HepG2 (cell line): ENCODE data around the gene DNAJC28. TPM values are rescaled to one million over a fixed set of nuclear protein-coding genes. Genes with fewer than 3 reads are reported as not detected.

Experiments used
- ATAC-seq: fragments of 200-7000 bp; cut with Tn5 transposase; 3 replicates; pipeline ENCODE4 v1.9.1; 2020; ENCODE audit warnings: mild to moderate bottlenecking, moderate library complexity
- BruUV-seq: library from RNA; stranded (reverse); fragments of 400-500 nt; replicated peaks from 2 replicates; lab custom pipeline; 2021; lab: Mats Ljungman, UMichigan
- CTCF ChIA-PET: fragments of 300-600 bp; formaldehyde crosslinking; extraction: SDS; loops from one replicate; lab custom pipeline; 2021; ENCODE audit warnings: low total read pairs, inconsistent platforms, low intra/inter-chr PET ratio; lab: Yijun Ruan, JAX
- POLR2A ChIA-PET: fragments of 350-600 bp; sonication (Branson Sonifier 250); formaldehyde crosslinking; loops from one replicate; lab custom pipeline; 2020; ENCODE audit warnings: antibody characterized with exemption, inconsistent platforms; lab: Yijun Ruan, JAX
- DNase-seq: peaks from one replicate; pipeline ENCODE4 v3.0.0-alpha.2; 2015; ENCODE audit warnings: low spot score
- FAIRE-seq: peaks from 3 replicates; lab custom pipeline; 2011; peaks lifted over from hg19 to GRCh38; lab: Jason Lieb, UNC
- H2AFZ ChIP-seq: one replicate; pipeline ENCODE4 v1.6.1; 2011; ENCODE audit warnings: low read length, inconsistent platforms
- H3K27ac ChIP-seq: fragments of 300-600 bp; 3 replicates; pipeline ENCODE4 v1.8.0; 2011; ENCODE audit warnings: mixed run types, mild to moderate bottlenecking, mixed read lengths, low read length, inconsistent platforms; ENCODE audit not compliant: insufficient read depth; ENCODE audit errors: extremely low read length
- H3K27me3 ChIP-seq, 2 experiments: fragments of 200-600 bp in 1 of 2; 2 replicates in 1 of 2; 3 replicates in 1 of 2; pipeline versions ENCODE4 v1.6.0 to v1.8.0; 2011; ENCODE audit warnings: low read length in 2 of 2, mild to moderate bottlenecking in 2 of 2, moderate library complexity in 2 of 2, inconsistent platforms in 1 of 2; ENCODE audit not compliant: insufficient read depth in 2 of 2, control insufficient read depth in 1 of 2
- H3K36me3 ChIP-seq, 2 experiments: fragments of 200-600 bp in 1 of 2; replicated peaks in 1 of 2; 2 replicates in 1 of 2; 3 replicates in 1 of 2; pipeline versions ENCODE4 v1.5.1 to v1.8.0; 2011; ENCODE audit warnings: low read length in 2 of 2, inconsistent platforms in 1 of 2; ENCODE audit not compliant: insufficient read depth in 2 of 2, control insufficient read depth in 1 of 2
- H3K4me1 ChIP-seq: 2 replicates; pipeline ENCODE4 v1.5.1; 2012; ENCODE audit warnings: low read length, inconsistent platforms; ENCODE audit not compliant: insufficient read depth
- H3K4me2 ChIP-seq: 2 replicates; pipeline ENCODE4 v1.6.0; 2011; ENCODE audit warnings: low read depth, low read length, inconsistent platforms
- H3K4me3 ChIP-seq, 3 experiments: fragments of 200-600 bp in 1 of 3; sonication (generic), shearing (Covaris generic) in 1 of 3; replicated peaks in 1 of 3; 2 replicates each; pipeline ENCODE4 v1.5.1; 2011 to 2016; ENCODE audit warnings: low read length in 3 of 3, inconsistent platforms in 2 of 3, low read depth in 2 of 3, mild to moderate bottlenecking in 2 of 3, control low read depth in 1 of 3, mixed read lengths in 1 of 3; ENCODE audit not compliant: insufficient read depth in 1 of 3
- H3K79me2 ChIP-seq: one replicate; pipeline ENCODE4 v1.6.1; 2011; ENCODE audit warnings: low read length, inconsistent platforms; ENCODE audit not compliant: insufficient read depth
- H3K9ac ChIP-seq: 2 replicates; pipeline ENCODE4 v1.6.0; 2011; ENCODE audit warnings: mild to moderate bottlenecking, low read depth, low read length, inconsistent platforms; ENCODE audit not compliant: insufficient read depth
- H3K9me3 ChIP-seq: 2 replicates; pipeline ENCODE4 v1.5.1; 2012; ENCODE audit warnings: mild to moderate bottlenecking, low read length
- H4K20me1 ChIP-seq: 2 replicates; pipeline ENCODE4 v1.6.0; 2011; ENCODE audit warnings: inconsistent platforms, mild to moderate bottlenecking, low read length, moderate library complexity; ENCODE audit not compliant: insufficient read depth
- ATF7 ChIP-seq, 2 experiments: fragments of 450-650 bp in 1 of 2; sonication (generic) in 1 of 2; formaldehyde crosslinking in 1 of 2; IDR thresholded peaks; 2 replicates each; pipeline versions ENCODE4 v1.4.0 to v1.6.1; 2016 to 2020; ENCODE audit warnings: antibody characterized with exemption in 1 of 2, mild to moderate bottlenecking in 1 of 2, missing genetic modification reagents in 1 of 2
- ELF4 ChIP-seq: sonication (generic); formaldehyde crosslinking; IDR thresholded peaks from 2 replicates; pipeline ENCODE4 v1.5.0; 2020; ENCODE audit warnings: missing genetic modification reagents, mild to moderate bottlenecking, moderate library complexity, borderline replicate concordance
- HDAC2 ChIP-seq: sonication (generic); formaldehyde crosslinking; IDR thresholded peaks from 2 replicates; pipeline ENCODE4 v1.4.0; 2020; ENCODE audit warnings: missing genetic modification reagents
- HNRNPL ChIP-seq: fragments of 200-400 bp; formaldehyde crosslinking; IDR thresholded peaks from 2 replicates; pipeline ENCODE4 v1.6.1; 2017; ENCODE audit warnings: mild to moderate bottlenecking, low read depth, low read length
- JUN ChIP-seq: sonication (generic); formaldehyde crosslinking; IDR thresholded peaks from 2 replicates; pipeline ENCODE4 v1.4.0; 2020; ENCODE audit warnings: mild to moderate bottlenecking, missing genetic modification reagents
- RCOR2 ChIP-seq: IDR thresholded peaks from 2 replicates; pipeline ENCODE4 v1.6.1; 2016; ENCODE audit warnings: missing biosample characterization, missing genetic modification reagents
- REPIN1 ChIP-seq: sonication (generic); formaldehyde crosslinking; IDR thresholded peaks from 2 replicates; pipeline ENCODE4 v1.8.0; 2022; ENCODE audit warnings: missing genetic modification reagents, low read depth, mild to moderate bottlenecking, borderline replicate concordance
- SMAD1 ChIP-seq: sonication (generic); formaldehyde crosslinking; IDR thresholded peaks from 2 replicates; pipeline ENCODE4 v1.4.0; 2020; ENCODE audit warnings: missing genetic modification reagents, low read depth, mild to moderate bottlenecking, borderline replicate concordance
- THAP11 ChIP-seq: IDR thresholded peaks from 2 replicates; pipeline ENCODE4 v1.6.1; 2016; ENCODE audit warnings: missing biosample characterization, missing genetic modification reagents
- TRIM24 ChIP-seq: sonication (generic); formaldehyde crosslinking; IDR thresholded peaks from 2 replicates; pipeline ENCODE4 v1.8.0; 2022; ENCODE audit warnings: mild to moderate bottlenecking, missing genetic modification reagents
- U2AF2 ChIP-seq: fragments of 200-400 bp; formaldehyde crosslinking; IDR thresholded peaks from 2 replicates; pipeline ENCODE4 v1.6.1; 2017; ENCODE audit warnings: low read depth, mild to moderate bottlenecking, low read length
- ZNF121 ChIP-seq: sonication (generic); formaldehyde crosslinking; IDR thresholded peaks from 2 replicates; pipeline ENCODE4 v1.5.0; 2020; ENCODE audit warnings: mild to moderate bottlenecking, missing genetic modification reagents
- ZNF264 ChIP-seq: sonication (generic); formaldehyde crosslinking; IDR thresholded peaks from 2 replicates; pipeline ENCODE4 v1.4.0; 2020; ENCODE audit warnings: missing genetic modification reagents
- ZNF317 ChIP-seq: sonication (generic); formaldehyde crosslinking; IDR thresholded peaks from 2 replicates; pipeline ENCODE4 v1.5.0; 2020; ENCODE audit warnings: mild to moderate bottlenecking, missing genetic modification reagents
- WGBS: methylation state at CpG from one replicate; pipeline ENCODE4 v1.1.6; 2017; ENCODE audit warnings: low lambda C conversion rate; 5-methylcytosine and 5-hydroxymethylcytosine counted together
- in situ Hi-C: cut with HindIII; loops from 2 replicates; pipeline ENCODE4 v1.10.0; 2017; ENCODE audit warnings: low pct_unique_long_range_greater_than_20kb; ENCODE audit not compliant: extremely low pct_ligation_motif_present
- intact Hi-C: fragments of 100-400 bp; cut with micrococcal nuclease; formaldehyde crosslinking; loops from one replicate; pipeline ENCODE4 v1.10.0; 2022; ENCODE audit not compliant: unreplicated experiment
- polyA plus RNA-seq, 8 experiments: library from polyadenylated mRNA; depleted of rRNA in 3 of 8; stranded (reverse) in 7 of 8; unstranded in 1 of 8; fragments of >200 nt; fragmentation: Illumina TruSeq in 4 of 8; extraction: Trizol in 4 of 8; gene quantifications; 2 replicates each; pipeline versions ENCODE4 v1.2.1 to v1.2.3, GENCODE V29; 2011 to 2016; ENCODE audit warnings: low read depth in 4 of 8, missing spikeins in 1 of 8, mixed read lengths in 1 of 8; ENCODE audit not compliant: insufficient read depth in 1 of 8
- total RNA-seq, 5 experiments: library from RNA; depleted of rRNA; stranded (reverse); fragments of >200 nt; fragmentation: Illumina TruSeq; extraction: Trizol; gene quantifications; 2 replicates each; pipeline ENCODE4 v1.2.3, GENCODE V29; 2016; ENCODE audit warnings: low read depth in 1 of 5
- TF ChIP-seq, protein P1 (sequence below): sonication (generic); formaldehyde crosslinking; IDR thresholded peaks from 2 replicates; pipeline ENCODE4 v1.8.0; 2022; ENCODE audit warnings: mild to moderate bottlenecking, missing genetic modification reagents

Gene DNAJC28
- total and polyA plus RNA-seq, 2 of the 13 experiments (the other 11 are each of a cell fraction or from before 2014, with no cell fraction given): 1.5 to 3.3 TPM

DNA sequence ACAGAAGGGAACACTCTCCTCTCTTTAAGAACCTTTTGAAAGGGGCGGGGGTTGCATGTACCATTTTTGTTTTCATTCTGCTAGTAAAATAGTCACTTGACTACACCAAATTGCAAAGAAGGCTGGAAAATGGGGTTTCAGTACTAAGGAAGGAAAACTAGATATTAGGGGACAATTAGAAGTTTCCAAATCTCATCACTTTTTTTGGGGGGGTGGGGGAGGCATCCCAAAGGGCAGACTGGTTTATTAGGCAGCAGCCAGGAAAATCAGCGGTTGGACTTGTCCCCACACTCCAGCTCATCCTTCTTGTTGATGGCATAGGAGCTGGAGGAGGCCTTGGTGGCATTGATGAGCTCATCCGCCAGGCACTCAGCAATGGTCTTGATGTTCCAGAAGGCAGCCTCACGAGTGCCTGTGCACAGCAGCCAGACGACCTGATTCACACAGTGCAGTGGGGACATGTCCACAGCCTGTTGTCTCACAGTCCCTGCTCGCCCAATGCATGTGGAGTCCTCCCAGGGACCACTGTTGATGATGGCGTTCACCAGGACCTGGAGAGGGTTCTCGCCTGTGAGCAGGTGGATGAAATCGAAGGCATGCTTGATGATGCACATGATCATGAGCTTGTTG, 10.1 kb downstream of the DNAJC28 start:
- no peak for FAIRE-seq
- Histone ChIP-seq H2AFZ (no peak overlapping the region), H3K79me2 (peaks cover 13% of the 10 kb centered on the region), H3K4me3 (no peak overlapping the region), H4K20me1 (no peaks in the 10 kb centered on the region), H3K36me3 (no peaks in the 10 kb centered on the region), H3K4me2 (no peak overlapping the region), H3K27me3 (no peaks in the 10 kb centered on the region; a peak in 1 of 5 replicates), H3K4me1 (peaks cover 25% of the 10 kb centered on the region), H3K27ac (no peak overlapping the region), H3K9ac (no peak overlapping the region), H3K9me3 (no peaks in the 10 kb centered on the region)
- TF ChIP-seq TRIM24 (0 out of 2 replicates have a peak, but pooled peaks have one; percentile 29), RCOR2 (CRISPR knock-in tag) (no peak)
- 81% methylated on average over 5 of the region's 9 CpGs for WGBS
- in situ Hi-C loops: no loop called here
- CTCF ChIA-PET: no interaction called here
- no peak for DNase-seq
- no peak for ATAC-seq
- BruUV-seq: no TSS peak
- intact Hi-C loops: no loop called here
- POLR2A ChIA-PET: interaction anchor here (1.0 to 3.6 kb wide), 3 partner anchors 10 to 197 kb away, joined by 3 to 96 read pairs (median 8); partner anchors contain the start of gene DNAJC28

DNA sequence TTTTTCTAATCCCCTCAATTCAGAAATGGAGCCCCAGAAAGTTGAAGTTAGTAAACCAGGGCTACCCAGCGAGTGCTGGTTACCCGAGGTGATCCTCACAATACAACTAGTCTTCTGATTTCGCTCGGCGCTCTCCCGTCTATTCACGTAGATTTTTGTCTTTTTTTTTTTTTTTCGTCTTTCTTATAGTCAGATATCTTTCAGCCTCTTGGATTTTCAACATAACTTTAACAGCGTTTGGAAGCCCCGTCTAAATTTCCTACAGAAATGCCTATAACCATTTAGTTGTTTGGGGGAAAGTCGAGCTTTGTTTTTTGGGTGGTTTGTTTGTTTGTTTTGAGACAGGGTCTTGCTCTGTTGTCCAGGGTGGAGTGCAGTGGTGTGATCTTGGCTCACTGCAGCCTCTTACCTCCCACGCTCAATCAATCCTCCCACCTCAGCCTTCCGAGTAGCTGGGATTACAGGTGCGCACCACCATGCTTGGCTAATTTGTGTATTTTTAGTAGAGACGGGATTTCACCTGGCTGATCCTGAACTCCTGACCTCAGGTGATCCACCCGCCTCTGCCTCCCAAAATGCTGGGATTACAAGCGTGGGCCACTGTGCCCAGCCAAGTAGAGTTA, 10.9 kb downstream of the DNAJC28 start:
- WGBS: 8% methylated on average over 17 of the region's 17 CpGs
- DNase-seq (no peak), FAIRE-seq (no peak), ATAC-seq (no peak)
- in situ Hi-C loops: no loop called here
- Histone ChIP-seq H3K4me1 (peaks cover 25% of the 10 kb centered on the region), H3K27ac (peak overlapping the region; percentile 86), H3K27me3 (no peaks in the 10 kb centered on the region; a peak in 1 of 5 replicates), H3K9me3 (no peaks in the 10 kb centered on the region), H3K36me3 (no peaks in the 10 kb centered on the region), H3K79me2 (peaks cover 13% of the 10 kb centered on the region), H2AFZ (peak overlapping the region; percentile 96), H3K4me3 (peak overlapping the region; percentile 62 to 85 (median 65)), H3K4me2 (peak overlapping the region; percentile 76), H3K9ac (peak overlapping the region; percentile 90), H4K20me1 (no peaks in the 10 kb centered on the region)
- TSS peak; percentile 93 for BruUV-seq
- intact Hi-C loops: no loop called here
- CTCF ChIA-PET: no interaction called here
- POLR2A ChIA-PET: interaction anchor here (0.7 to 3.6 kb wide), 21 partner anchors 10 to 753 kb away, joined by 3 to 96 read pairs (median 5); partner anchors contain the start of genes DNAJC28, DONSON, GART and IFNAR1
- TF ChIP-seq THAP11 (CRISPR knock-in tag): no peak
- no peak for TF ChIP-seq HNRNPL
- no peak for TF ChIP-seq HDAC2 (CRISPR knock-in tag)
- no peak for TF ChIP-seq REPIN1 (CRISPR knock-in tag)
- TF ChIP-seq U2AF2: no peak
- peak; percentile 92 for TF ChIP-seq ZNF121 (CRISPR knock-in tag)
- 0 out of 2 replicates have a peak, but pooled peaks have one; percentile 7 for TF ChIP-seq ZNF264
- TF ChIP-seq, protein P1, sequence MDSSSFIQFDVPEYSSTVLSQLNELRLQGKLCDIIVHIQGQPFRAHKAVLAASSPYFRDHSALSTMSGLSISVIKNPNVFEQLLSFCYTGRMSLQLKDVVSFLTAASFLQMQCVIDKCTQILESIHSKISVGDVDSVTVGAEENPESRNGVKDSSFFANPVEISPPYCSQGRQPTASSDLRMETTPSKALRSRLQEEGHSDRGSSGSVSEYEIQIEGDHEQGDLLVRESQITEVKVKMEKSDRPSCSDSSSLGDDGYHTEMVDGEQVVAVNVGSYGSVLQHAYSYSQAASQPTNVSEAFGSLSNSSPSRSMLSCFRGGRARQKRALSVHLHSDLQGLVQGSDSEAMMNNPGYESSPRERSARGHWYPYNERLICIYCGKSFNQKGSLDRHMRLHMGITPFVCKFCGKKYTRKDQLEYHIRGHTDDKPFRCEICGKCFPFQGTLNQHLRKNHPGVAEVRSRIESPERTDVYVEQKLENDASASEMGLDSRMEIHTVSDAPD (CRISPR knock-in tag): no peak
- no peak for TF ChIP-seq JUN
- no peak for TF ChIP-seq ATF7 (IDR thresholded peaks at IDR 0.05)
- TF ChIP-seq ATF7 (CRISPR knock-in tag; IDR thresholded peaks at IDR 0.05): no peak
- 0 out of 2 replicates have a peak, but pooled peaks have one; percentile 57 for TF ChIP-seq ELF4 (CRISPR knock-in tag)
- 0 out of 2 replicates have a peak, but pooled peaks have one; percentile 2 for TF ChIP-seq ZNF317 (CRISPR knock-in tag)
- TF ChIP-seq SMAD1 (CRISPR knock-in tag): 0 out of 2 replicates have a peak, but pooled peaks have one; percentile 6
